NCI-H2107 treated with DMSO at 0.1 percent for 48 hours (cell line): ENCODE results near the gene RAD51B.

Source experiments
- DNase-seq: peaks from one replicate; lab custom pipeline; 2025; ENCODE audit not compliant: unreplicated experiment; lab: John Stamatoyannopoulos, UW

The RAD51B gene

DNA sequence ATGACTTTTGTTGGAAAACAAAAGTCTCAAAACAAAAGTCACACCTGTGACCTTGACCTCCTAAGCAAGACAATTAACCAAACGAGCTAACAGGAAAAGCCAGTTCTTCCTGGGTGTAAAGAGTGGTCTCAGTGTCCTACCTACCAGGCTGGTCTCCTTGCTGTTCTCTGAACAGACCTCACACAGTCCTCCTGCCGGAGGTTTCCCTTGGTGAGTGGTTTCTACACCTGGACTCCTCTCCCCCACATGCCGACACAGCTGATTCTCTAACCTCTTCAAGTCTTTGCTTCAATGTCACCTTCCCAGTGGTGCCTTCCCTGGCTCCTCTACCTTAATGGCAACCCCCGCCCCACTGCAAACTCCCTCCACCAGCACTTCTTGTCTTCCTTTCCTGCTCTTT is 734.7 kb downstream of the RAD51B start:
- DNase-seq = no peak

DNA sequence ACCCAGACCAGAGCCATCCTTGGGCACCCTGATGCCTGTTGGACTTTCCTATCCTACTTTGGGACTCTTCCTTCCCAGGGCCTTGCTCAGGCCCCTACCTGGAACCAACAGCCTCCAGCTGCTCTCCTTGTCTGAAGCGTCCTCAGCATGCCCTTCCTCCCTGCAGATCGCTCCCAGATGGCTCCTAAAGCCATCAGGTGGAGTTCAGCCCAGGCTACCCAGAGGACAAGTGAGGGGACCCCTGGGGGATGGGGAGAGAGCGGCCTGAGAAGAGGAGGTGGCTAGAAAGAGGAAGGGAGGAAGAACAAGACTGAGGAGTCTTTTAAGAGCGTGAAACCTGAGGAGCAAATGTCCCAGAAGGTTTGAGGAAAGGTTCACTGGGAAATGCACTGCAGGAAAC is 736.7 kb downstream of the RAD51B start:
- DNase-seq = no peak

DNA sequence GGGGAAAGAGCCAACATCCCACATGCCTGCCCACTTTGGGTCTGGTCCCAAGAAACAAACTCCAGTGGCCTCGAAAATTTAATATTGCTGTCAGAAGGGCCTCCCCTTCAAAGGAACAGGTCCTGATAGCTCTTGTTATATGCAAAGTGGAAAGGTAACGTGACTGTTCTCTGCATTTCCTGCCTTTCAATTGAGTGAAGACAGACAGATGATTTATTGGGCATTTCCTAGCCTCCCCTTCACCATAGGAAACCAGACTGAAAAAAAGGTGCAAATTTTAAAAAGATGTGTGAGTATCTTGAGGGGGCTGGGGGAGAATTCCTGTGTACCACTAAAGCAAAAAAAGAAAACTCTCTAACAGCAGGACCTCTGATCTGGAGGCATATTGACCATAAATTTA is 738.1 kb downstream of the RAD51B start:
- DNase-seq = no peak

DNA sequence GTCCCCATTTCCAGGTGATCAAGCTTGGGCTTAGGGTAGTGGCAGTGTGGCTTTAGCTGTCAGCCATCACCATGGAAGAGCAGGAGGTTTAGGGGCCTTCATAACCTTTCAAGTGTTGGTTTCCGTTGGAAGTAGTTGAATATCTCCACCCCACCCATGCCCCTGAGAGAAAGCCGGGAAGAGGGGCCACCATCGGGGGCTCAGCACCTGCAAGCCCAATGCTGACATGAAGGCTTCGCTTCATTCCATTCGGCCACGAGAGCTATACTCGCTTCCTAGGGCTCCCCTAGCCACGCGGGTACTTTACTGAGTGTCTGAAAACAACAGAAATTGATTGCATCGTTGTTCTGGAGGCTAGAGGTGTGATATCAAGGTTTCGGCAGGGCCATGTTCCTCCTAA is 738.5 kb downstream of the RAD51B start:
- DNase-seq = no peak

DNA sequence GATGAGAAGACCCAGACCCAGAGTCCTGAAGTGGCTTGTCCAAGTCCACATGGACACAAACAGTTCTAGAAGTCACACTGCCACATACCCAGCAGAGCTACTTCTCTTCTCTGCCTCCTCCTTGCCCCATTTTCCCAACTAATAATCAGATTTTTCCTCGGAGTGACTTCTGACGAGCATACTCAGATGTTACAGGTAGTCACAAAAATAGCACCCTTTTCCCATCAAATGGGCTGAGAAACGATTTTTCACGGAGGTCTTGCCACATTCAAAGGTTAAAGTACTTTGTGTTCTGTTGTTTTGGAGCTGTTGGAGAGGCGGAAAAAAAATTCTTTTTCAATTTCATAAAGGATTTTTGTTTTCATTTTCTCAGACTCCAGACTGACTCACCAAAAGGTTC is 740.4 kb downstream of the RAD51B start:
- DNase-seq = no peak

DNA sequence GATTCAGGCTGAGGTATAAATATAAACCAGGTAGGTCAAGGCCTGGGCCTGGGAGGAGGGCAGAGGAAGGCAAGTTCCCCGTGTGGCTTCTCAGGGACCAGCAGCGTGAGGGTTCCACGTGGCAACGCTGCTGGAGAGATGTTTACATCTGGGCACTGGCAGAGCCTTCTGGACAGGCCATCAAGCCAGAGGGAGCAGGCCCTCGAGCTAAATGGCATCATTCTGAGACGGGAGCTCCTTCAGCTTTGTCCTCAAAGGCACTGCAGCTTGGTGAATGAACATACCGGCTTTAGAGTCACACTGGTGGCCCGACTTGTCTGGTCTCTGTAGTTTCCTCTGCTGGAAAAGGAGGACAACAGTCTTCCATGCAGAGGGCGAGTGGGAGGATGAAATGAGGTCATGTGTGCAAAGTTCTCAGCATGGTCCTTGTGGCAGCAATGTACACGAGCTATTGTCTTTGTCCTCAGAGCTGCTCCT is 742.0 kb downstream of the RAD51B start:
- DNase-seq = no peak

DNA sequence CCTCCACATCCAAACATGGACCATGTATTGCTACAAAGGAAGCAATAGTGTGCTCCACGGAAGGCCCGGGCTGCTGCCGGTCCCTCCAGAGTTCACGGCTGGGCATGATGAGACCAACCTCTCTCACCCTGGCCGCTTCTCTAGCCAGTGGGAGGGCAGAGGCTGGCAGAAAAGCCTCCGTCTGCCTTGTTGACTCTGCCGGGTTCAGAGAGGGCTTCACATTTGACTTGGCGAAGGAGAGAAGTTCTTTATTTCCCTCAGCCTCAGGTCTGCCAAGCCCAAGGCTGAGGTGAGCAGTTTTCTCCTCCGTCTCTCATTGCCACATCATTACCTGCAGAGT is 743.3 kb downstream of the RAD51B start:
- DNase-seq = no peak

DNA sequence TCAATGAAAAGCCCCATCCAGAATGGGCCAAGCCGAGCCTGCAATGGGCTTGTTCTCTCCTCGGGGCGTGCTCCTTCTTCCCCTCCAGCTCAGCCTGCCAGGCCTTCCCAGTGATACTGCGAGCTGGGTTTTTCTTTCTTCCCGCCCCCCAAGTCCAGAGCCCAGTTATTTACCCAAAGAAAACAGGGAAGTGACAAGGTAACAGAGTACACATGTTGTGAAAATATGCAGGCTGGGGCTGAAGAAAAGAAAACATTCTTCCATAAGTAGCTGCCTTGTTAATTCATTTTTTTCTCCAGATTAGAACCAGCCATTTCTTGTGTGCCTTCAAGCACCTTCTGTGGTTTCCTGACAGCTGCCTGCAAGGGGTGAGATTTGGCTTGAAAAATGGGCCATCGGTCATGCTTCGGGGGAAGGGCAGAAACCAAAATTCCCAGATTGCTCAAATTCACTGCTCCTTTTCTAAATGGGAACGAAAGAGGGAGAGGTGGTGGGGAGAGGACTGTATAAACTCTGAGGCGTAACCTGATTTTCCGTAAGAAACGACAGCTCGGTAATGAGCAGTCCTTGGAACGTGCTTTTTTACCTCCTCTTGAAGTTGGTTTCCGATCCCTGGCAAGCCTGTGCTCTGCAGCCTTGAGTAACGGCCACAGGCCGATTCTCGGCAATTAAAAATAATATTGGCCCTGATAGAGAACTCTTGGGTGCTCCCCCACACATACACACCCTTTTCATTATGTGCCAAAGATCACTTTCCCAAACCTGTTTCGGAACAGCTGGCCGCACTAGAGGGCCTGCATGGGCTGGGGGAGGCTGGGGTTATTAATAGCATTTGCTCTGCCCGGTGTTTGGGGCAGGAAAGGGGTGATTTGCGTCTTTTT is 743.9 kb downstream of the RAD51B start:
- no peak for DNase-seq

DNA sequence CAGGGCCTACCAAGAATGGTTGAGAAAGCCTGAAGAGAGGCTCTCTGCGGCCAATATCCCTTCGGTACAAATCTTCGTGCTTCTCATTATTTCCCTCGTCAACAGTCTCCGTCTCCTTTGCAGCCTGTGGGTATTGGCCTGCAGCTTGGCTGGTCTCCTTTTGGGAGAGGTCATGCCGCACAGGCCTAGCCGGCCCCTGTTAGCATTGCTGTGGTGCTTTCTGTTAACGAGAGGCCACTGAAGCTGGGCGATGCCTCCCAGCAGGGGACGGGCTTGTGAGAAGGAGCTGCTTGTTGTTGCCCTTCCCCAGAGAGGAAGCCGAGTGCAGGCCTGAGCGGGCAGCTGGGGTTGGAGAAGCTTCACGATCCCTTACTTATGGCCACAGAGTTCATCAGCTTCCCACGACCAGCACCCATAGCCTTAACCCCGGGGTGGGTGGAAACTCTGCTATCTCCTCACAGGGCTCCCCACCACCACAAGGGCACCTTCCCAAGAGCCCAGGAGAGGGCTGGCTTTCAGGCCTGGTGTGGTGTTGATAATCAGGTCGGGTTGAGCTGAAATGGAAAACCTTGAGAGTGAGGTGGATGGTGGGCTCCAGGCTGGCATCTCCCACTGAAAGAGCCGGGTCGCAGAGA is 744.7 kb downstream of the RAD51B start:
- DNase-seq = no peak

DNA sequence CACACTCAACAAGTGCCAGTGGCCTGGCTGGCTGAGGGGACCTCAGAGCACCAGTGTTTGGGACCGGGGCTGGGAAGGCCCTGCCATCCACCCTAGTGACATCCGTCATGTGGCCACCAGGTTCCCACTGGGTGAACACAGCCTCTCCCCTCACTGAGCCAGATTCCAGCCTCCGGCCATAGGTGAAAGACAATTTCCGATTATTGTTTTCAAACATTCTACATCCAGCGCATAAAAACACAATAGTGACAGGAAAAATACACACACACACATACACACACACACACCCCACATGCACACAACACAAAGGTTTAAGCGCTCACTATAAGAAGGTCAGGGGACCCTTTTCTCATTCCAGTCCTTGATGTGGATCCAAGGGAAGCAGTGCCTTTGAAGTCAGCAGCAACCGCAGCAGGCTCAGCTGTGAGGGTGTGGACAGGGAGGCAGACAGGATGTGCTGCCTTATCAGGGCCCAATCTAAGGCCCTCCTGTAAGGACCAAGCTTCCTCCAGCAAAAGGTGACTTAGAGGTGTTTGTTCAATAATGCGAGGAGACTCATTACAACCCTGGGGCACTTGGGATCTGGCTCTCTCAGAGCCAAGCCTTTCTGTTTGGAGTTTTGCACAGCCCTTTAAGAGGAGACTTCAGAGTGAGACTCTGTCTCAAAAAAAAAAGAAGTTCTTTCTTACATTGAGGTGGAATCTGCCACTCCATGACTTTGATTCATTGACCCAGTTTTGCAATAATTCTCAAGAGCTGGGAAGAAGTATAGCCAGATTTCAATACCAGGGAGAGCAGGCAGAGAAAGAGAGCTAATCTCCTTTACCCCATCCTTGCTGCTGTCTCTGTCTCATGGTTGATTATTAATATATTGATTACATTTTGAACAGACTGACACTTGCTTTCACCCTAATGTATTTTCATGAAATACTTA is 745.5 kb downstream of the RAD51B start:
- no peak for DNase-seq

DNA sequence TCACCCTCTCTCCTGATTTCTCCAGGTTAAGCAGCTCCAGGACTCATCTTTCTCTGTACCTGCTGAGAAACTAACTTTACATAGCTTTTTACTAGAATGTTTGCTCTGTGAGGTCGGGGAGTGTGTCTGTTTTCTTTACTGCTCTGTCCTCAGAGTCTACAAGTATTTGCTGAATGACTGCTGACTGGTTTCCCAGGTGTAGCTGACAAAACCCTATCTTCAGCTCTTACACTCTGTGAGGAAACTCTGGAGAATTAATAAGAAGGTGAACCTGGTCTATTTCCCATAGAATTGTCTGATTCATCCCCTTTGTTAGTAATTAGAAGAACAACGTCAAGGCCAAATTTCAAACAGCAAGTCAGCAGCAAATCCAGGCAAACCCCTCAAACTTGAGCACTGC is 746.5 kb downstream of the RAD51B start:
- DNase-seq = no peak

DNA sequence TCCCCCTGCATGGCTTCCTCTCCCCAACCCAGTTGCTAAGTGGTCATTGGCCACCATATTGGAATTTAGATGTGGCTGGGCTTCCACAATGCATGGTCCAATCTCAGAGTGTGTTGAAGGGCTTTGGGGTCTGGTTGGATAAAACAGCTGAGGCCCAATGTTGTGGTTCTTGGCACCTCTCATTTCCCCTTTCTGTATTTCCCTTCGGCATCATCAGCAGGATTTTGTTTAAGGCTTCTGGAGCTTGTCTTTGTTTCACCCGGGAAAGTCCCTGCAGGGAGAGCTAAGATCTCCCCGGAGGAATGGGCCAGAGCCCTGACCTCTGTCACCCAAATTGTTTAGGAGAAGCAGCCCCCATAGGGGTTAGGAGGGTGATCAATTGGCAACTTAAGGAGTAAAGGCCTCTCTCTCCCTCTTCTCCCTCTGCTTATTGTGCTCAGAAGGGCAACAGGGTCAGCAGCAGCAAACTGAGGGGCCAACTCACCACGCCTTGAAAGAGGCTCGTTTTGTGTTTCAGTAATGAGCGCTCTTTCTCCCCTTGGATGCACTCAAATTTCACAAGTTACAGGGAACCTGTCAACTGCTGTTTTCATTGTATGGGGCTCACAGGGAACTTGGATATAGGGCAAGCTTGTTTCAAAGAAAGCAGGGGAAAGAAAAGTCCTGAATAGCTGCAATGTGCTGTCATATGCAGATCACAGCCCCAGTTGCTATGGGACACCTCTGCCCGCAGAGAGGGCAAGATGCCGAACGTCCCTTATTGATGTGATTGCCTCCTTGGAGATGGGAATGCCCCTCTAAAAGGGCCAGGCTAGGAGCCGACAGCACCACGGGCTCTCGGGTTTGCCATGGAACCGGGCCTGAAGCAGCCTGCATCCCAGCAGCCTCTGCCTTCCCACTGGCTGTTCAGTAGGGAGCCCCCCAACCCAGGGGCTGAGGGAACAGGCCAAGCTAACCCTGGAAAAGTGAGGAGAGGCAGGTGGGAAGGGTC is 749.6 kb downstream of the RAD51B start:
- no peak for DNase-seq

DNA sequence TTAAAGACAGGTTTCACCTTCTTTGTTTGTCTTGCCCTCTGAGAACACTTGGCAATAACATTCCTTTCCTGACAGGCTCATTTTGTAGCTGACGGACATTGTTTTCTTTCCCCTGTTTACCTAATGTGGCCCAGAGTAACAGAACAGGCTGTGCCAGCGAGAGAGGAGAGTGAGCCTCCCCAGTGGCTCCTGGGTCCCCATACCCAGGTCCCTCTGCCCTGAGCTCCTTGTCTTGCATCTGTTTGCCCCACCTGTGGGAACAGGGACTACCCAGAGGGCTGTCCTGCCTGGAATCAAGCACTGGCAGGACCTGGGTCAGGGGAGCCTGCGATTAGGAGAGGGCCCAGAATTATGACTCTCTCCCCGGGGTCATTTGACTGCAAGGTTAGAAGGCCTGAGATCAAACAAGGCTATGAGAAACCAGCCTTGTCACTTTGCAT is 750.4 kb downstream of the RAD51B start:
- no peak for DNase-seq

DNA sequence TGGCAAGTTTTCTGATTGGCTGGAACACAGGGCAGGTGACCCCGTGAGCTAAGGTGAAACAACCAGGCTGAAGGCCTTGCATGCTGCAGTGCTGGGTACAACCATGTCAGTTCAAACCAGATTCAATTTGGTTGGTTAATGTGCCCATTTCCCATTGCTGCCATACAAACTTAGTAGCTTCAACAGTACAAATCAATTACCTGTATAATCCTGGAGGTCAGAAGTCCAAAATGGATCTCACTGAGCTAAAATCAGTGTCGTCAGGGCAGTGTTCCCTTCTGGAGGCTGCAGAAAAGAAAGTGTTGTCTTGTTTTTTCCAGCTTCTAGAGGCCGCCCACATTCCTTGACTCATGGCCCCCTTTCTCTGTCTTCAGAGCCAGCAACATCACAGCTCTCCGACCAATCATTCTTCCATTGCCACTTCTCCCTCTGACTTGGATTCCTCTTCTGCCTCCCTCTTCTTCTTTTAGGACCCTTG is 751.6 kb downstream of the RAD51B start:
- DNase-seq = no peak

DNA sequence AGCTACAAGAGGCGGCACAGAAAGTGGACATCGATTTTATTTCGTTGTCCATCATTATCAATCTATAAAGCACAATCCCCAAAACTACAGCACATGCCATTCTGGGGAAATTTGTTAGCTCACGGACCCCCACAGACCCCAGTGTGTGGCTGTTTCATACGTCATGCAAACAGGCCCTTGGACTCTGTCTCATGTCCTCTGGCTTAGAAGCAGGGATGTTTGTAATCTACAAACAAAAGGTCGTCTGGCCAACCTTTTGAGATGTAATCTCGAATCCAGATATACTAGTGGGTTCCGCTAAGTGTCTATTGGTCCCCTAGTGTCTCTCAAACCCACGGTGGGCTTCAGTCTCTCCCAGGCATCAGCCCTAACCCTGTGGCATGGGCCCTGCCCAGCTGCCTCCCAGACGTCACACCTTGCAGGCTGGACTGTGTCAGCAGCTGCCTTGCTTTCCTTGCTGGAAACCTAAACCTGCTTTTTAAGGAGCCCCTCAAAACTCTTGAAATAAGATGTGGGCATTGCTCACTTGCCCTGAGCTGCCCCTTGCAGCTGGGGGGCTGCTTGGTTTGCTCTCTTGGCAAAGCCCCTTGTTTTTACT is 752.4 kb downstream of the RAD51B start:
- no peak for DNase-seq

DNA sequence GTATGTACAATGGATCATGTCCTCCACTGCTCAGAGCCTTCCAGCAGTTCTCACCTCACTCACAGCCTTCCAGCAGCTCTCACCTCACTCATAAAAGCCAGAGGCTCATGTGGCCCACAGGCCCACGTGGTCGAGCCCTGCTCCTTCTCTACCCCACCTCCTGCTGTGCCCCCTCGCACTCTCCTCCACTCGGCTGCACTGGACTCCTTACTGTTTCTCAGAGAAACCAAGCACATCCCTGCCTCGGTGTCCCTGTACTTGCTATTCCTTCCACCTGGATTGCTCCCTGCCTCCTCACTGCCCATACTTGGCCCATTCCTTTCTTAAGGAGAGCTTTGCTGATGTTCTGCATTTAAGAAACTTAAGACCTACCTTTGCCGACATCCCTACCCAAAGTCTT is 753.5 kb downstream of the RAD51B start:
- DNase-seq = no peak

DNA sequence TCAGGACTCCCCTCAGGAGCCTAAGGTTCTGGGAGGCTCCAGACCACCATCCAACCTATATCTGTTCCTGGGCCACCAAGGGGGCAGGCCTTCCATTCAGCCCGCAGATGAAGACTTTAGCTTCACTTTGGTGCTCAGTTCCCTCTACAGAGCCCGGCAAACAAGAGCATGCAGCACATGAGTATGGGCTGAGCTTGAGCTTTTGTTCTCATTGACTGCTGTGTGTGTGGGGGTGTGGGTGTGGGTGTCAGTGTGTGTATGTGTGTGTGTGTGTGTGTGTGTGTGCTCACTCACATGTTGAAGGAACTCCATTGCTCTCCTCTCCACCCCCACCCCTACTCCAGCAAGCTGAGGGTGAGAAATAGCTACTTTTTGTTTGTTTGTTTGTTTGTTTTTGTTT is 754.1 kb downstream of the RAD51B start:
- DNase-seq = no peak

DNA sequence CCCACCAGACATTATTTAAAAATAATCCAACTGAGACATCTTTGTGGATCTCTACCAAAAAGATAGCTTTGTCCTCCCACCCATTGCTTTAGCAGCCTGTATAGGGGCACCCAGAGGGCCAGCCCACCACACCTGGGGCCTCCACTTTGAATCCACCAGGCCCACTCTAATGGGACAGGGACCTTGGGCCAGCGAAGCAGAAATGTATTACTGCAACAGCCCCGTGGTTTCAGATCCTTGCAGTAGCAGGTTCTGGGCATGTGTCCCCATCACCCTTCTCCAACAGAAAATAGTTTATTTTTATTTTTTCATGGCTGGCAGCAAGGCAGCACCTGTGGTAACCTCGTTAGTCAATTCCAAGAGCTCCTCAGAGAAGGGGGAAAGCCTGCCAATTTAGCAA is 754.9 kb downstream of the RAD51B start:
- no peak for DNase-seq

DNA sequence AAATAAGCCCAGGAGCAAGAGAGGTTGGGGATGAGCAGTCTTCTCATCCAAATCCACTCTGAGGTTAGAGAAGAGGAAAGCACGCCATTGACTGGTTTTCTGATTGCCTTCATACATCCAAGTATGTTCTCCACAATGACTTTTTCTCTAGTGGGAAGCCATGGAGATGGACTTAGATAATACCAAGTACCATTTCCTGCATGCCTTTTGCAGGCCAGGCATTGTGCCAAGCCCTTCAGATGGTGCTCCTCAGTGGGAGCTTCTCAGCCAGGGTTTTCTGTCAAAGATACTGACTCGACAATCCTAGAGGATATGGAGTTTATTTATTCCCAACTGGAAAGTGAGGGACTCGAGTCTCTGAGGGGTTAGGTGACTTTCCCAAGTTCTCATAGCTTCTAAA is 755.3 kb downstream of the RAD51B start:
- no peak for DNase-seq

DNA sequence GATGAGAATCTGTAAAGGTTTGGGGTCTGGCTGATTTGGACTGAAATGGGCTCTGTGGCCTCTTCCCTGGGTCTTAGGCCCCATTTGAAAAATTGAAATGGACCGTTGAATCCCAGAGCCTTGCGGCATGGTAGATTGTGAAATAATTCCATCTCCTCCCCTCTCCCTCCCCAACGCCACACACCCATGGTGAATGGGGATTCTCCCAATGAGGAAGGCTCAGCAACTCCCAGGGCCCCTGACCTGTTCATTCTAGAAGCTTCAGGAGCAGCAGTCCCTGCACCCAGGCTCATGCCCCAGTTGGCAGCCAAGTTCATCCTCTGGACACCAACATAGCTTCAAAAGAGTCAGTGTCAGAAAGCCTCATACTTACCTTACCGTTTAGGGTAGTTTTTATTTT is 755.8 kb downstream of the RAD51B start:
- DNase-seq = no peak
